GM19467 (cell line): ENCODE data around the gene IGF1R.
A peak's percentile ranks its signal among the peaks of the same experiment; 100 is the strongest.

Experiments used
- ATAC-seq: cut with Tn5 transposase; IDR thresholded peaks from one replicate; pipeline ENCODE4 v1.9.1; 2021; ENCODE audit warnings: mild to moderate bottlenecking, moderate library complexity; ENCODE audit not compliant: unreplicated experiment

The IGF1R gene

DNA sequence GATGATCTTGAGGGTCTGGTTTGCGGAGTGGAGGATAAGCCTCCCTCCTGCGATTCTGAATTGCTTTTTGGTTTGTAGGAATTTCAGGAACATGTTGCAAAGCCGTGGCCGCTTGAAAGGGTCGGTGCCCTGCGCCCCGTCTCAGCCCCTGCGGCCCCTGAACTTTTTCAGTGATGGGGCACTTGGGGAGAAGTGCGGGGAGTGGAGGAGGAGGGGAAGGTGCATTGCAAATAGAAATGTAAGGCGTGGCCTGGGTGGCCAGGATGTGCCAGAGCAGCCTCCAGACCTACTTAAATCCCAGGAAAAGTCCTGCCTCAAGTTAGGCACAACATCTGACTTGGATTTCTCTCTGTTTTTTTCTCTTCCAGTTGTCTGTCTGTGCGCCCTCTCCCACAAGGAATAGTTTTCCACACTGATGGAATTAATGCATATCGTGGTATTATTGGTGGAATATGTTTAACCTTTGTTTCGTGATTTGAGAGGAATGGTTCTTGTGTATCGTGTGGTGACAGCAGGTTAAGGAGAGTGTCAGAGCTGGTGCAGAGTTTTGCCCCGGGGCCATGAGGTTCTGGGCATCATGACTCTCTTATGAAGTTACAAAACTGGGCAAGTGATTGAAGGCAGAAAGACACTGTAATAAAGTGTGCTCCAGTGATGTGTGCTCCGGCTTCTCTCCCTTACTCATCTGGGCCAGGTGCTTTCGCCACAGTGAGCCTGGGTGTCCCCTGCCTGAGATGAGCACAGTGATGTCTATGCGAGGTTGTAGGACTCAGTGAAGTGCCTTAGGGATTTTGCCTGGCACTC lies 205.5 kb downstream of the IGF1R start:
- no peak for ATAC-seq

DNA sequence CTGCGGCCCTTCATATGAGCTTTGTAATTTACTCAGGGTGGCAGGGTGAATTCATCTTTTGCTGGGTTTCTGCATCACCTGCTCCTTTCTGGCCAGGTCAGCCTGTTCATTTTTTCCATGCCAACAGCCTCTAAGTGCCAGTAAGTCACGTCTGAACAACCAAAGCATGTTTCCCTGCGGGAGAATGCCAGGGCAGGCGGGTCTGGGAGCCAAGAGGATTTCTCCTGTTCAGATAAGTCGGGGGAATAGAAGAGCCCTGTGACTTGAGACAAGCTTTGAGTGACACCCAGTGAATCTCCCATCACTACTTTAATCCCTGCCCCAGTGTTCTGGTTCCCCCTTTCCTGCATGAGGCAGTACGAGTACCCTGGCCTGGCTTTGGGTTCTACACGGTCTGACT lies 206.2 kb downstream of the IGF1R start:
- ATAC-seq = no peak

- no peak for ATAC-seq
These were observed 206.9 kb downstream of the IGF1R start for GRCh38 chr15:98855067-98855814.

- no peak for ATAC-seq
These were observed 207.6 kb downstream of the IGF1R start for GRCh38 chr15:98855815-98856531.

- ATAC-seq = no peak
These were observed 208.2 kb downstream of the IGF1R start for GRCh38 chr15:98856532-98856907.

DNA sequence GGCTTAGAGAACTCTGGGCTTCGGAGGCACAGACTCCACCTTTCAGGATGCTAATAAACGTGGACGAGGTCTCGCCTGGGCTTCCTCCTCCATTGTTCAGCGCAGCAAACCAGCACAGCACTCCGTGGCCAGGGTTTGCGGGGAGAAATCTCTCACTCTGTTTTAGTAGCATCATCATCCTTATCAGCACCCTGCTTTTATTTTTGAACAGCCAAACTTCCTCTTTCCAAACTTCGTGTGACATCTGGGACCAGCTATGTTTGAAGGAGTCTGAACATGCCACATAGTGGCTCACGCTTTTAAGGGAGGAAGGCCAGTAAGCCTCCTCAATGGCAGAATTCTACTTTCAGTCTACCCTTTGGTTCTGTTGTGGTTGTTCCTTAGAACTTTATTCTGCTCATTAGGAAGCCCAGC lies 210.3 kb downstream of the IGF1R start:
- no peak for ATAC-seq

DNA sequence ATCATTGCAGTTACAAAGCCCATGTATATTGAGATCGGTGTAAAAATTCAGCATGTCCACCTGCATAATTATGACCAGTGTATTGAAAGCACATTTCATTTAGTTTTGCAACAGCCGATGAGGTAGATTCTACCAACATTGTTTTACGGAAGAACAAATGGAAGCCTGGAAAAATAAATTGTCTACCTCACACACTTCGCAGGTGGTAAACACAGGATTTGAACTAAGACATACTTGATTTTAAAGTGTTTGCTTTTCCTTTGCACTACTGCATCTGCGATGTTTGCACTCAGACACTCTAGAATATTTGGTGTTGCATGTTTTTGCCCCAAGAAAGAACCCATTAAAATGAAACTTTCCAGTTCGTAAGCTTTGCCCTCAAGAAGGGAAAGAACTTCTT lies 210.8 kb downstream of the IGF1R start:
- no peak for ATAC-seq

- no peak for ATAC-seq
These were observed 212.1 kb downstream of the IGF1R start for GRCh38 chr15:98860281-98861041.

DNA sequence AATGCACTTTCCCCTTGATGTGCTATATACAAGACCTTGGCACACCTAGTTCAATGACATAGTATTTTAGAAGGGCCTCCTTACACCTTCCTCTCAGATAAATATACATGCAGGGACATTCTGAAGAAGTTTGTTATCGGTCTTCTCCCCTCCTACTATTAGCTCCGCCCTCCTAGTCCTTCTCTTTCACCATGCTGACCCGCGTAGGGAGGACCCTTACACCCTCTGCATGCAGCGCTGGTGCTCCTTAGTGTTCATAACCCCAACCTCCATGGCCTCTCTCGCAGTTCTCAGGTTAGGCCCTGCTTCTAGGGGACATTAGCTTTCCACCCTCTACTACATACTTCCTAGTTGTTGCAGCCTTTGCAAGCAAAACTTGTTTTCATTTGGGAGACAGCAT lies 212.8 kb downstream of the IGF1R start:
- ATAC-seq = no peak

DNA sequence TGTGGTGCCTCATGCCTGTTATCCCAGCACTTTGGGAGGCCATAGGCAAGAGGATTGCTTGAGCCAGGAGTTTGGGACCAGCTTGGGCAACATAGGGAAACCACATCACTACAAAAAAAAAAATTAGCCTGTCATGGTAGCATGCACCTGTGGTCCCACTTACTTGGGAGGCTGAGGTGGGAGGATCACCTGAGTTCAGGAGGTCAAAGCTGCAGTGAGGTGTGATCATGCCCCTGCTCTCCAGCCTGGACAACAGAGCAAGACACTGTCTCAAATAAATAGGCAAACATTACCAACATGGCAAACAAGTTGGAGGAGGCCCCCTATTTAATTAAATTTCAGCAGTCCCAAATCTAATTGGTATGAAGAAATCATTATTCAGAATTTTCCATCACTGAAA lies 215.6 kb downstream of the IGF1R start:
- no peak for ATAC-seq

GRCh38 chr15:98865397-98866339 lies 217.3 kb downstream of the IGF1R start:
- ATAC-seq = peak; percentile 84

DNA sequence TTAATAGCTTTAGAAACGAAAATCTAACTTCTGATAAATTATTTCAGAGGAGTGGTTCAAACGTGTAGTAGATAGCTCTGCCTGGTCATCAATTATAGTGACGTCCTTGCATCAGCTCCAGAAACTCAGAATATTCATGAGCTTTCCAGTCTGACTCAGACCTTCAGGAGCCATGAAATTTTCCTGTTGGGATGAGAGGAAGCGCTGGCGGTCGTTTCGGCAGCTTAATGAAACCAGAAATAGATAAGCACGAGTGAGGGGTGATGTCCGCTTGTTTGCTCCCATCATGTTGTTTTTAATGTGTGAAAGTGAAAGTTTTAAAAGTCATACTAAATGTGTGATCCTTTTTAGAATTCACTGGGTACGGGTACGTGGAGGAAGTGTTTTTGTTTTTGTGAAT lies 218.2 kb downstream of the IGF1R start:
- no peak for ATAC-seq

DNA sequence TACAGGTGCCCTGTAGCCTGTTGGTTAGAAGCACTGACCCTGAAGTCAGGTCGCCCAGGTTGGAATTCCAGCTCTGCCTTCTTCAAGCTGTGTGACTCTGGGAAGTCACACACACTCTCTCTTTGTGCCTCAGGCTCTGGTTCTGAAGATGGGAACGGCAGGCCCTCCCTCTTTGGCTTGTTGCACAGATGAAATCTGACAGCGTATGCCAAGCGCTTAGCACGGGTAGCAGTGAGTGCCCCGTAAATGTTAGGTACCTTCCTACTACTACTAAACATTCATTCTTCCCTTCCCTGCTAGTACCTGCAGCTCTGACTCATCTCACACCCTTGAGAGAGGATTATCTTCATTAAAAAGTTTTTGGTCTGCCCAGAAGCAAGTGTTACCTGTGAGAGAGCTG lies 220.2 kb downstream of the IGF1R start:
- no peak for ATAC-seq

DNA sequence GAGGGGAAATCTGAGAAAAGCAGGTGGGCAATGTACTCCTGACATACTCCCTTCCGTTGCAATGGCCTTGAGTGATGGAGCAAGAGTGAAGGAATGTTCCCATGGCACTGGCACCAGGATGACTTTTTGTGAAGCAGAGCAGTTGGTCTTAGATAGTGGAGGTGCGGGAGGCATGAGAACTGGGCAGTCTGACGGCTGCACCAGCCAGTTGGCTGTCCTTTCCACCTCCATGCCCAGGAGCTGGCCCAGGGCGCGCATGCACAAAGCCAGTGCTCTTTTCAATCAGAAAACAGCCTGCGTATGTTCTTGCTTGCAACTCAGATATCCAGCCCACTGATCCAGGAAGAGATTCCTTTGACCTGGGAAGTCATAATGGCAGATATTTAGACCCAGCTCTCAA lies 222.4 kb downstream of the IGF1R start:
- no peak for ATAC-seq

GRCh38 chr15:98872774-98873173 lies 224.4 kb downstream of the IGF1R start:
- ATAC-seq = no peak

DNA sequence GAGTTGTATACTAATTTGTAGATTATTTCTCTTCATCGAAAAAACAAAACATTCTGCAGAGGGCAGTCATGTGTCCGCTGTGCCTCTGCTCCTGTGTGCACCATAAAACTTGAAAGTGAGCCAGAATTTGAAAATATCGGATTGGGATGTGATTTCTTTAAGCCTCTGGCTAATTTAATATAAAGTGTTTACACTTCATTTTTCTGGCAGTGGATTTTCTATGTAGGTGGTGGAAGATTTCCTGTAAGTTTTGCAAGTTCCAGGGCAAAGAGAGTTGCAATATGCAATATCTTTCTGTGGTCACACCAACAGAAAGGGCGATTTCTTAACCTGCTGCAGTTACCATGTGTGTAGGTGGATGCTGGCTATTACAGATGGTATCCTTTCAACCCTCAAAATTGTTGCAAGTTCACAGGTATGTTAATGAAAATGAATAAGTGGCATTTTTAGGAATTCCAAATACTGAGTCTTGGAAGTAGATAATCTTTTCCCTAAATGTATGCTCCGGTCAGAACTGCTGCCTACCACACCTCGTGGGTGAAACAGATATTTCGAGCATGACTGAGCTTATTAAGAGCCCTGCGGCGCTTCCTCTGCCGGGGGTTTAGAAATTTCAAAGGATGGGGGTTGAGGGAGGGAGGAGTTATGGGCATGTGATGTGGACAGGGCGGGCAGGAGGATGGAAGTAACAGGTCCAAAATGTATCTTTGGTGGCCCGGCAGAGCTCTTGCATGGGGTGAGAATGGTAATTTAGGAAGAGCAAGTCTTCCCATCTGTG lies 225.3 kb downstream of the IGF1R start:
- no peak for ATAC-seq

- no peak for ATAC-seq
These were observed 226.0 kb downstream of the IGF1R start for GRCh38 chr15:98874370-98874769.

- no peak for ATAC-seq
These were observed 226.4 kb downstream of the IGF1R start for GRCh38 chr15:98874773-98875172.

- ATAC-seq = no peak
These were observed 227.0 kb downstream of the IGF1R start for GRCh38 chr15:98875309-98875708.
